Cardiac septum (tissue), 1 donor: ENCODE data around the gene SIM2. TPM values are rescaled to one million over a fixed set of nuclear protein-coding genes. Genes with fewer than 3 reads are reported as not detected.

ENCODE experiments used
- DNase-seq: peaks from one replicate; pipeline ENCODE4 v3.0.0-alpha.2; 2020; ENCODE audit warnings: low spot score
- intact Hi-C: fragments of 100-400 bp; cut with DNase I; formaldehyde crosslinking; loops from one replicate; pipeline ENCODE4 v1.14.0; 2022
- total RNA-seq: library from RNA; stranded (reverse); fragmentation: NEBNext Ultra II Directional; extraction: Animal tissue kit (Norgen Biotek cat#: 25700); gene quantifications from one replicate; pipeline ENCODE4 v1.2.1, GENCODE V29; 2021
- donor health status: DM: no; HTN: no; CAD: no.

Gene SIM2
- total RNA-seq, 1 donor from 2014 or later = 0.16 TPM

DNA sequence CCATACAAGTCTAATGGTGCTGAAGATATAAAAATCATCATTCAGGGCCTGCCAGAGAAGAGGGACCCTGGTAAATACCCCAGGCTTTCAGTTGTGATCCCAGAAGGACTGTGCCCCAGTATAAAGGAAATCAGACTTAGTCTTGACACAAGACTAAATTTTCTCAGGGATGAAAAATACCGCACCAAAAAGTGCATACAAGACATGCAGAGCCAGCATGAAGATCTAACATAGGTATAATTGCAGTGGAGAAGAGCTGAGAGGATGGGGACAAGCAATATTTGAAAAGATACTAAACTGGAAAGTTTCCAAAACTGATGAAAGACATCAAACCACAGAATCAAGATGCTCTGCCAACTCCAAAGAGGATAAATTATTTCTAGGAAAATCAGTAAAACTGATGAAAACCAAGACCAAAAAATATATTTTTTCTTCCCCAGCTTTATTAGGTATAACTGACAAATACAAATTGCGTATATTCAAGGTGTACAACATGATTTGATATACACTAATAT is 17.7 kb upstream of the SIM2 start:
- DNase-seq = no peak
- intact Hi-C loops = no loop called here

DNA sequence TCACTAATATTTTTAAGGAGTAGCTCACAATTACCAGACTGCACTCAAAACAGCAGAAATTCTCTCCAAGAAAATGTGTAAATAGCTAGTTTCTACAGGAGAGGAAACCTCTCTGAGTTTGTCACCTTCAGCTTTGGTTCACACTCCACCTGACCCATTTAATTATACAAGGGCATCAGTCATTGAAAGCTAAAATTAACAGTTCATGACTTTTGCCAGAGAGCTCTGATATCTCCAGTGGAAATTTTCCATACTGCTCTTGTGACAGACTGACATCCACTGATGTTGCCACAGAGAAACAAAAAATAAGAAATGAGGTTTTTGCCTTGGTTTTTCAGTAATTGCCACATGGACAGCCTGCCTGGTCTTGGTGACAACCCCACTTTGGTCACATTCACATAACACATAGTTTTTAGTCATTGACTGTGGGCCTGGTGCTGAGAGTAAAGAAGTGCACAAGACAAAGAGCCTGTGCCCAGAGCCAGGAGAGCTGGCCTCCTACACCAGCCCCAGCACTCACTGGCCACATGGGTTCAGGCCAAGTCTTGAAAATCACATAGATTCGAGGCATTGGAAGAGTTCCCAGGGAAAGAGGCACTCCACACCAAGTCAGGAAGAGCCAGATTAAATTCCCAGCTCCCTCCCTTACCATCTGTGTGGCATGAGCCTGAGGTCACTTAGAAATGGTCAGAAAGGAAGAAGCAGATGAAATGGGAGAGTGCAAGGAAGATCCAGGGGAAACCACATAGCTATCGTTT is 13.8 kb upstream of the SIM2 start:
- DNase-seq = no peak
- intact Hi-C loops = no loop called here

DNA sequence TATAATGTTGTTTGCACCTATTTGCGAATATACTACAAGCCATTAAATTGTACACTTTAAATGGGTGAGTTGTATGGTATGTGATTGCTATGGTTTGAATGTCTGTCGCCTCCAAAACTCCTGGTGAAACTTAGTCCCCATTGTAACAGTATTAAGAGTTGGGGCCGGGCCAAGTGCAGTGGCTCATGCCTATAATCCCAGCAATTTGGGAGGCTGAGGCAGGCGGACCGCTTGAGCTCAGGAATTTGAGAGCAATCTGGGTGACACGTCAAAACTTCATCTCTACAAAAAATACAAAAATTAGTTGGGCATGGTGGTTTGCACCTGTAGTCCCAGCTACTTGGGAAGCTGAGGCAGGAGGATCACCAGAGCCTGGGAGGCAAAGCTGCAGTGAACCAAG is 12.0 kb upstream of the SIM2 start:
- intact Hi-C loops = no loop called here
- no peak for DNase-seq

DNA sequence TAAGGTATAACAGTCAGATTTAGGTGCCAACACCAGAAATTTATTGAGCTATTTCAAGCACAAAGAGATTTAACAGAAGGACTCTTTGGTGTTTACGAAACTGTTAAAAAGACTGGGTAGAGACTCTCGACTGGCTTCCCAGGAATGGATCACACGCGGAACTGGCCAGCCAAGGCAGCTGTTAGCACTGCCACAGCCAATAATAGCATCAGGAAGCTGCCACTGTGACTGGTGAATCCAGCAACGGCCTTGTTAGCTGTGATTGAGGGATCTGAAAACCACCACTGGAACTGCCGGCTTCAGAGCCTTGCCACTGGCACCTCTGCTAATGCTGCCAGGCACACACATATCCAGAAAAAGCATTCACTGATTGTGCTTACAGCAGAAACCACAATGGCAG is 10.6 kb upstream of the SIM2 start:
- intact Hi-C loops = no loop called here
- DNase-seq = peak; percentile 74

DNA sequence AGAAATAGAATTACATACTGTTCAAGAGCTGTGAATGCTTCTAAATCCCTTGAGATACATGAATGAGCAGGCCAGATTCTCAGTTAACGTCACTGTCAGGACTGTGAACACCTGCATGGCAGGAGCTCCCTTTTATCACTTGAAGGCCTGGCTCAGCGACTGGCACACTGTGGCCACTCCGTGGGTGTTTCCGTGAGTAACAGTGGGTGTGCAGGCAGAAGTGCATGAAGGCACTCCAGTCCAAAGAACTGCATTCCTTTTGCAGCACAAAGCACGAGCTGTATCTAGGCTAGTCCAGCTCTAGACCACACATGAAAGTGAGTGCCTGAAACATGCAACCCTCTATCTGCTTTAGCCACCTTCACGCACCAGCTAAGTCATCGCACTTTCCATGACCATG is 9.6 kb upstream of the SIM2 start:
- intact Hi-C loops = no loop called here

DNA sequence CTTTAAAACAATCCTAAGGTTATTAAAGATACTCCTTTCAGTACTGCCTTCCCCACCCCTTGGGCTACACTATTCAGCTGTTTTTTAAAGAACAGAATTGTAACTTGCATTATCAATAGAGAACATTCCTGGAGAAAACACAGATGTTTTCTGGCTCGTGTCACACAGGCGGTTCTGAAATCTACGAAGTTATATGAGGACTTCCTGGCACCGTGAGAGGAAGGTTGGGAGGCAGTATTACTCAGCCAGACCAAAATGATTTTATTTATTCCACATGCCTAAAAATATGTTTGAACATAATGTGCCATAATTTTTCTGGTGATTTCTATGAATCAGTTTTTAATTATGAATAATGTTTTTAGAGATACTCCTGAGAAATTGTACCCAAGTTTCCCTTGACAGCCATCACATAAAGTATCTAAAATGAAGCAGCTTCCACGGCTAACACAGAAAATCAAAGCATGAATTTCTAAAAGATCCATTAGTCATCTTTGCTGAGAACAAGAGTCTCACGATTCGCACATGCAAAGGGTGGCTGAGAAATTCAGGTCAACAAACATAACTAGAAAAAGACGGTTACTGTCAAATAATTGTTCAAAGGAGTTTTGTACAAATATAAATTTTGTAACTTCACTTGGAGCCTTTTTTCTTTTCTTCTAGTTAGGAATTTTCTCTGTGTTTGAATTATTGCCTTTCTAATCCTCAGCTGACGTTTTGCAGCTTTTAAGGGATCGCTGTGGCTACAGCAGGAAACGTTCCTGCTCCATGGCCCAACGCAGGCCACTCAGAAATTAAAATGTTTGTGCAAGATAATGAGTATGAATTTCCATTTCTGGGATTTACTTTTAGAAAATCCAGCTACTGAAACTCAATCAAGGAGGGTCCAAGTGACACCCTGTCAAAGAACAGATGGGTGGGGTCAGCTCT is 8.0 kb upstream of the SIM2 start:
- intact Hi-C loops = no loop called here
- no peak for DNase-seq

More for the DNA sequence above, 9.6 kb upstream of the SIM2 start:
- DNase-seq = no peak

DNA sequence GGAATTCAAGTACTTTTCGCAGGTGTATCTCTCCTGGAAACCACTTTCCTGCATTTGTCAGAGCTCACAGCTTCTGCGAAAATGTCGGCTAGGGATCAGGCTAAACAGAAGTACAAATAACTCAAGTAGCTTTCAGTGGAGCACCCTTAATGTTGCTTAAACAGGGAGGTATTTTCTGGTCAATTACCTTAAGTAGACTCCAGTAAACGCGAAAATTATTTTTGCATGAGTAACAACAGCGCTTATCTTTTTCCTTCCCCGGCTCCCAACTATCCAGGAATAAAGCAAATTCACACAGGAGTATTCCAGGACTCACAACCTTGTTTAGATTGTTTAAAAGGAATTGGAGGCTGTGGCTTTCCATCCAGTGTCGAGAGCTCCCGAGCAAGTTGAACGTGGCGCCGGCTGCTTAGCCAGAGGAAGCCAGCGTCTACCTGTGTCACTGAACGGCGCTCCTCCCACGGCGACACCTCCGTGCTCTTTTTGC is 7.3 kb upstream of the SIM2 start:
- intact Hi-C loops = no loop called here
- no peak for DNase-seq

DNA sequence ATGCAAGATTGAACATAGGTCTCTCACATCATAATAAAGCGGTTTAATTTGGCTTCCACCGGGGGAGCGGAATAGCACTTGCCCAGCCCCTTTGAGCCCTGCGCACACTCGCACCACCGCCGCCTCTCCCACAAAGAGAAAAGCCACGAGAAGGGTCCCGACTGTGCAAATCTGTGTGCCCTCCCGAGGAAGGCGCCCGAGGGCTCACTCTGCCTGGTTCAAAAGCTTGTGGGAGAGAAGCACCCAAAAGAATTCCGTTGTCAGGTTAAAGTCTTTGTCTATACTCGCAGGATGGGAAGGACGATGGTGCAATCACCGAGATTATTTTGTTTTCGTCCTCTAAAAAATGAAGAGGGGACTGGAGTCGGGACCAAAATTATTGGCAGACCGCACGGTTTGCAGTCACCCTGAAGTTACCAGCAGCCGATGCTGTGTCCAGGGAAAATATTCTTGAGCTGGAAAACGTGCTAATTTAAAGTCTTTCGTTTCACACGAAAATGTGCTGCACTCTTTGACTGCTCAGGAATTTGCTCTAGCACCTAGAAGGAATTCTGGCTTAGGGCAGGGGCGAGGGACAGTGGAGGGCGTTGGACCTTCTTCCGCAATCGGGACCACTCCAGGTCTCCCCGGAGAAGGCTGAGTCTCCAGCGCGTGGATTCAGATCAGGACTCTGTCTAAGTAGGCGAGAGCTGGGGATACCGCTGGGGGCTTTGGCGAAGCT is 6.6 kb upstream of the SIM2 start:
- DNase-seq = no peak
- intact Hi-C loops = no loop called here

DNA sequence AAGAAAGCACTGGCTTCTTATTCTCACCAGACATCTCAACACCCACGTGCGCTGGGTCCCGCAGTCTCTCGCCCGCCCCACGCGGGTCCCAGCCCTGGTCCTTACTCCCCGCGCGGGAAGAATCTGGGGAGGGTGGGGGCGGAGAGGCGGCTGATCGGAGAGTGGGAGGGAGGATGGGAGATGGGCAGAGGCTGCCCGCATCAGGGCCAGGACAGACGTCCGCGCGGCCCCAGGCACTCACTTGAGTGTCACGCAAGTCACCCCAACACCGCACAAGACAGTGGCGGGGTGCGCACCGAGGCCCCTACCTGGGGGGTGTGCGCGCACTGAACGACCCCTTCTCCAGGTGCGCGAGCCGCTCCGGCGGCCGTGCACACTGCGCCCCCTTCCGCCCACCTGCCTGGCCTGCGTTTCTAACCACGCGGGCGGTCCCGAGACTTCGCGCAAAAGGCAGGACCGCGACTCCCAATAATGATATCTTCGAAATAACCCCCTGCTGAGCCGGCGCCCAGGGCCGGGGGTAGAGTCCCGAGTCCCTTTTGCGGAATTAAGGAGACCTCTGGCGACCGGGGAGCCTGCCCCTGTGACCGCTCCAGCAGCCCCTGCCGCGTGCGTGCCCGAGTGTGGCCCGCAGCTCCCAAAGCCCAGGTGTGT is 6.0 kb upstream of the SIM2 start:
- intact Hi-C loops = no loop called here
- DNase-seq = no peak

DNA sequence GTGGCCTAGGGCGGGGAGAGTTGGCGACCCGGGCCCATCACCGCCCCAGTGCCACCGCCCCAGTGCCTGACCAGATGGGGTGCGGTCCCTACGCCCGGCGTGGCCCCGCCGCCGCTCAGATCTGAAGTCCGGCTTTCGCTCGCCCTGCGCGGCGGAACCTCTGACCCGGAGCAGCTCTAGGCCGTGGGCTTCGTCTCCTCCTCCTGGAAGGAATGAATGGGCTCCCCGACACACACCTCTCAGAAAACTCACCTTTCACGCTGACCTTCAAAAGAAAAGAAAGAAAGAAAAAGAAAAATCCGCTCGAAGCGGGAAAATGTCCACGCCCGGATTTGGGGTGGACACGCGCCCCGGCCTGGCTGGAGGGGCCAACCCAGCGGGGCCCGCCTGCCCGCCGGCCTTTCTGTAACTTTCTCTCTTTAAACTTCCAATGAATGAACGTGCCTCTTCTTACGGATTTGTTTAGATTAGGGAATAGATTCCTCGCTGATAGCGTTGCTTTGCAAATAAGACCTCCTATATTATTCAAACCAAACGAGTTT is 5.4 kb upstream of the SIM2 start:
- DNase-seq = no peak
- intact Hi-C loops = no loop called here

DNA sequence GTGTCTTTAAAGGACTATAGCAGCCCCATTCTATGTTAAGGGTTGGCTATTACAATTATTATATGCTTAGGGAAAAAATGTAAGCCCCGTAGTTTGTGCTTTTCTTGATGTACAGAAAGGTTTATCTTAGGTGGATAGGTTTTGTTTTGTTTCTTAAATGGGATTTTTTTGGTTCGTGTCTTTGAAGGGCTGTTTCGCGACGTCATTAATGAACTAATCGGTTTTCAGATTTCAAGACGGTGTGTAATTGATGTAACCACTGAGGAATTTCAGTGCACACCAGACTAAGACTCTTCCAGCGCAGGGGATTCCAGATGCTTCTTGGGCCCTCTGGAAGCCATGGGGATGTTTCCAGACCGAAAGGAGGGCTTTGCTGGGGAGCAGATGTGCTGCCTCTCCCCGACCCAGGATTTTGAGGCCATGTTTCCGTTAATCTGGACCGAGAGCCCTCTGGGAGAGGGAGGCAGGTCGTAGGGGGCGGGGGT is 4.8 kb upstream of the SIM2 start:
- intact Hi-C loops = no loop called here
- DNase-seq = no peak

DNA sequence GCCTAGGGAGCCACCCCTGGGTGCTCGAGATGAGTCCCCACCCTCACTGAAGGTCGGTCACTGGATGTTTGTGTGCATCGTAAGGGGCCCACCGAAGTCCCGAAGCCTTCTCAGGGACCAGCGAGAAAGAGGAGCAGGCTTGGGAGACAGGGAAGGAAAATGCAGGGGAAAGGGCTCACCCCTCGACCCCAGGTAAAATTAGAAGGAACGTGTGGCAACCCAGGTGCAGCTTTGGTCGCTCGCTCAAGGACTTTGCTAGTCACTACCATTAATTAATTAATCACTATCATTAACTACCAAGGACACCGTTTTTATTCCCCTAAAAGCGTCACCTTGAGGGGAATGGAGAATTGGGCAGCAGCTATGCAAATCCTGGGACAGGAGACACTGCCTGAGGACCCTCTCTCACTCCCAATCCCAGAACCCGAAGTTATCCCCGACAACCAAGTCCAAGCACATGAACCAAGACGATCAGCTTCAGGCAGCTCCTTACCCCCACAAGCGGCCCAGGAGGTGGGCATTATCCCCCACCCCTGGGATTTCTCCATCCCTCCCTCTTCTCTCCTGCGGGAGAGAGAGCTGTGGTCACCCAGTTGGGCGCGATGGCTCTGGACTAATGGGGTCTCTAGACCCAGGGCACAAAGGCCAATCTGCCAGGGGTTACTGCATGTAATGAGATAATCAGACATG is 4.2 kb upstream of the SIM2 start:
- no peak for DNase-seq
- intact Hi-C loops = no loop called here

DNA sequence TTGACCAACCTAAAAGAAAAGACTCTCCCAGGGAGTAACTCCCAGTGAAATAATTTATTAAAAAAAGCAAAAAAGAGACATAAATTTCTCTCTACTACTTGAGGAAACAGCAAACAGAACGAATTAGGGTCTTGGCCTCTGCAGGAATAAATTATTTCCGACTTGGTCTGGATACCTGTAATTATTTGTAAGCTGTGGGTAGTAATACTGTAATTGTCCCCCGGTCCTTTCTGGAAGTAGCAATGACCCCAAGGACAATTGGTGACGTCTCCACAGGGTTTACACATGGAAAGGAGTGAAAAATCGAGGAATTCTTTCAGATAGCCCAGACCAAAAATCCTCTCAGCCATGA is 3.7 kb upstream of the SIM2 start:
- DNase-seq = no peak
- intact Hi-C loops = no loop called here

DNA sequence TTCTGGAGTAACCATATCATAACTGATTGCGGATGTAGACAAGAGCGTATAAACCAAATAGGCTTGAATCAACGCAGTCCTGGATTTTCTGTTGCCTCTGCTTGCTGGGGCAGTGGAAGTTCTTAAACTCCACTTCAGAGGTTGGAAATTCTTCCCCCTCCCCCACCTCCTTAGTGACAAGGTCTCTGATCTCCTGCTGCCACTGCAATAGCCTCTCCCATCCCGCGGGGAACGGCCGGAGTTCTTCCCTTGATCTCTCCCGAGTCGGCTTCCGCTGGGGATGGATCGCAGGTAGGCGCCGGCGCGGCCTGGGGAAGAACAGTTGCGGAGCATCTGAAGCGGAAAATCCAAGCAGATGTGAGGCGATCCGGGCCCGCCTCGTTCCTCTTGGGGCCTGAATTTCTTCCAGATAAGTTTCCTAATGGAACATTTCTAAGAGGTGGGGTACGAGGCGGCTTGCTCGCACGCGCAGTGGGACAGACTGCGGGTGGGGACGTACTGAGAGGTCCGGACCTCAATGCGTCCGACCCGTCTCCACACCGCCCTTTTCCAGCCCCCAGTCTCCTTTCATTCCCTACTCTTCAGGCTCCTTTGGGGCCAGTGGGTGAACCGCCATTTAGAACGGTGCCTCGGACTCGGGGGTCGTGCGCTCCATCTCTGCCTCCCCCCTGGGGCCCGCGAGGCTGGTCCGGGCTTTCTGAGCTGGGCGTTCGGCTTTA is 3.1 kb upstream of the SIM2 start:
- intact Hi-C loops = no loop called here
- no peak for DNase-seq

DNA sequence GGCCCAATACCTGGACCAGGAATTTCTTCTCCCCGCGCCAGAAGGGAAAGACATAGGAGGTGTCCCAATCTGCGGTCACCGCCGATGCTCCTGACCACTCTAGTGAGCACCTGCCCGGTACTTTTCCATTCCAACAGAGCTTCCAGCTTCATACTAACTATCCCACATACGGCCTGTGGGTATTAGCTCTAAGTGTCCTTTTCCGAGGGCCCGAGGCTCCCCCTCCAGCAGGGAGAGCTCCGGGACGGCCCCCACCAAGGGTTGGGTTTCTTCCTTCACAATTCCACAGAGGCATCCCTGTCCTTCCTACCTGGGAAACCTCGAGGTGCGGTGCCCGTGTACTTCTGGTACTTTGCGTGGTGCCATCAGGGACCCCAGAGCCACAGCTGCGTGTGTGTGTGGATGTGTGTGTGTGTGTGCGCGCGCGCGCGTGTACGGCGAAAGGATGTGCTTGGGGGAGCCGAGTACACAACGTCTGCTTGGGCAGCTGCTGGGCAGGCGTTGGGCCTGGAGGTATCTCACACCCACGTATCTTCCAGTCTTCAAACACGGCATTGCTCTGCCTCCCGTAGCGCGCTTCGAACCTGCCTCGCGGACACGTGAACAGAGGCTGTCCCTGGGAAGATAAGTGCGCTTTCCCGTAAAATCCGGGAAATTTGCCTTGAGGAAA is 2.4 kb upstream of the SIM2 start:
- no peak for DNase-seq
- intact Hi-C loops = no loop called here

DNA sequence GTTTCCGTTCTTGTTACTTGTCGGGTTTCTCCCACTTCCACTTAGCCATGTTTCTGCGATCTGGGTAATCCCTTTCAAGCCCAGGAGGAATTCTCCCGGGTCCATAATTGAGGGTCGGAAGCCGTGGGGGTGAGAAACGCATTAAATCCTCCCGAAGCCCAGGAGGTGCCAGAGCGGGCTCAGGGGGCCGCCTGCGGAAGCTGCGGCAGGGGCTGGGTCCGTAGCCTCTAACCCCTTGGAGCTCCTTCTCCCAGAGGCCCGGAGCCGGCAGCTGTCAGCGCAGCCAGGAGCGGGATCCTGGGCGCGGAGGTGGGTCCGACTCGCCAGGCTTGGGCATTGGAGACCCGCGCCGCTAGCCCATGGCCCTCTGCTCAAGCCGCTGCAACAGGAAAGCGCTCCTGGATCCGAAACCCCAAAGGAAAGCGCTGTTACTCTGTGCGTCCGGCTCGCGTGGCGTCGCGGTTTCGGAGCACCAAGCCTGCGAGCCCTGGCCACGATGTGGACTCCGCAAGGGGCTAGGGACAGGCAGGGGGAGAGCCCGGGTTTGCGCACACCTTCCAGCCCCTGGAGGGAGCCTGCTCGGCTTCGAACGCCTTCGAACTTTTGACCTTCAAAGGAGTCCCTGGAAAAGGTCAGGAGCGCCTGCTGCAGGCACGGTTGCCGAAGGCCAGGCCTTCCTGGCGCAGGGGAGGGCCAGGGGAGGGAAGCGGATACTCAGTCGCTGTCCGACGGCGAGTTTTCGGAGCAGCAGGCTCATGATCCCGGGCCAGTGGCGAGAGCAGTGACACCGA is 1.7 kb upstream of the SIM2 start:
- no peak for DNase-seq
- intact Hi-C loops = no loop called here
